ENCODE data around the gene FBXO2. TPM values are rescaled to one million over a fixed set of nuclear protein-coding genes. Genes with fewer than 3 reads are reported as not detected.

The FBXO2 gene
- total and polyA plus RNA-seq, 3 experiments from 2014 or later, result 1.8 to 4.6 (median 2.0) TPM

DNA sequence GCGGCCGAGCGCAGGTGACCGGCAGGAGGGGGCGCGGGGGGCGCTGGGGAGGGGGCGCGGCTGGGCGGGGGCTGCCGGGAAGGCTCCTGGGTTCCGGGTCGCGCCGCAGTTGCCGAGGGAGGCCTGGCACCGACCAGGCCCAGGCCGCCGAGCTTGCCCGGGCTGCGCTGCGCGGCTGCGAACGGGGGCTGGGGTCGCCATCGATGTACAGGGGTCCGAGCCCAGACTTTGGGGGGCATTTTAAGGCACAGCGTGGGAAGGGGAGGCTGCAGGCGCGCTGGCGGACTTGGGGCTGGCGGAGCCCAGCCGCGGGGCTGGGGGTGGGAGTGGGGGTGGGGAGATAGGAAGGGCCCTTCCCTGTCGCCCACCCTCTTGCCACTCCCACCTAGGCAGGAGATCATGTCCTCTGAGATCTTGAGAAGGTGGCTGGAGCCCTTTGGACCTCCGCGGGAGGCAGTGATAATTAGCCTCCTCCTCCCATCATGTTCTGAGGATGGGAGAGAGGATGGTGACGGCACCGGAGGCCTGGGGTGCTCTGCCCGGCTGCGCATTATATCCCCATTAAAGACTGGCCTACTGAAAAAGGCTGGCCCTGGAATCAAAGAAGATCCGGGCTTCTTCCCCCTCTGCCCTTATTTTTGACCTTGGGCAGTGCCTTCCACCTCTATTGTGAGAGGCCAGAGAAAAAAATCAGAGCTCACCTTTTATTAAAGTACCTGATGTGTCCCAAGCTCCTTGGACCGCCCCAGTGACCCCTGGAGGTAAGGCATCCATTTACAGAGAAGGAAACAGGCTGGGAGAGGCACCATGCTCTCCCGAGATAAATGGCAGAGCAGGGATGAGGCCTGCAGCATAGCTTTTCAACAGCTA is 945 bp upstream of the FBXO2 start:
- Histone ChIP-seq H3K9me3 (ENCODE audit: low read length) (no peaks in the 10 kb centered on the region), H3K36me3 (ENCODE audit: insufficient read depth, low read length) (peaks cover 11% of the 10 kb centered on the region), H3K4me3 (ENCODE audit: low read length) (peak overlapping the region; percentile 55), H3K27ac (ENCODE audit: low read depth, low read length) (peak overlapping the region; percentile 31), H3K4me1 (ENCODE audit: insufficient read depth, low read length) (peaks cover 23% of the 10 kb centered on the region), H3K27me3 (ENCODE audit: insufficient read depth, low read length, poor library complexity, severe bottlenecking) (no peaks in the 10 kb centered on the region)
- Mint-ChIP-seq H3K36me3 (peaks cover 0 to 24% (median 0%) of the 10 kb centered on the region in 3 donors), H3K27me3 (no peaks in the 10 kb centered on the region), H3K9me3 (no peaks in the 10 kb centered on the region), H3K4me3 (peak overlapping the region; percentile 66 to 90 (median 75)), H3K4me1 (peaks cover 19 to 43% (median 21%) of the 10 kb centered on the region in 3 donors), H3K27ac (peak overlapping the region in 2 of 8 donors; percentile 23 to 47)
- DNase-seq, result no peak
- POLR2A ChIA-PET, result interaction anchor here (0.5 to 2.3 kb wide), 4 partner anchors 9 to 75 kb away, joined by 3 to 10 read pairs (median 8); partner anchors contain the start of gene FBXO6
- CTCF ChIA-PET, result interaction anchor here (1.0 to 11.3 kb wide), 3 partner anchors 9 to 656 kb away, joined by 3 to 152 read pairs (median 21); partner anchors contain the start of gene FBXO6

DNA sequence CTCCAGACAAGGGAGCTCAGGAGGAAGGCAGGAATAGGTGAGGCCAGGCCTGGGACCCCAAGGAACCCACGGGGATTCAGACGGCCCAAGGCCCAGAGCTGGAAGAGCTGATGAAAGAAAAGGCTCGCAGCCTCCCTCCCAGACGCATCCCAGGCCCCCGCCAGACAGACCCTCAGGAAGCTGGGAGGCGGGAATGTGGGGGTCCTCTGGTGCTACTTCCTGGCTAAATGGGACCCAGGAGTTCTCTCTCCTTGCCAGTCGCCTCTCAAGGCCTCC is 430 bp downstream of the FBXO2 start:
- CTCF ChIA-PET, result interaction anchor here (1.0 to 11.3 kb wide), 4 partner anchors 8 to 616 kb away, joined by 3 to 152 read pairs (median 12); partner anchors contain the start of gene FBXO6
- H3K4me3 ChIP-seq (ENCODE audit: low read length), result no peak overlapping the region
- POLR2A ChIA-PET, result interaction anchor here (2.1 kb wide), 1 partner anchor 10 kb away, joined by 10 read pairs; the partner anchor contains the start of gene FBXO6
- no peak for DNase-seq
- H3K9me3 ChIP-seq (ENCODE audit: low read length), result no peaks in the 10 kb centered on the region
- Mint-ChIP-seq H3K4me3 (peak overlapping the region in 6 of 7 donors; percentile 41 to 77 (median 64)), H3K36me3 (peaks cover 0 to 15% (median 0%) of the 10 kb centered on the region in 3 donors), H3K4me1 (peaks cover 24 to 53% (median 31%) of the 10 kb centered on the region in 3 donors), H3K27me3 (no peaks in the 10 kb centered on the region), H3K27ac (peak overlapping the region in 2 of 8 donors; percentile 26 to 97), H3K9me3 (no peaks in the 10 kb centered on the region)
- no peaks in the 10 kb centered on the region for H3K27me3 ChIP-seq (ENCODE audit: insufficient read depth, low read length, poor library complexity, severe bottlenecking)
- no peak overlapping the region for H3K27ac ChIP-seq (ENCODE audit: low read depth, low read length)
- H3K4me1 ChIP-seq (ENCODE audit: insufficient read depth, low read length), result peaks cover 31% of the 10 kb centered on the region
- peaks cover 11% of the 10 kb centered on the region for H3K36me3 ChIP-seq (ENCODE audit: insufficient read depth, low read length)

- Mint-ChIP-seq H3K4me3 (peak overlapping the region; percentile 41 to 87 (median 68)), H3K27me3 (no peaks in the 10 kb centered on the region), H3K36me3 (peaks cover 0 to 12% (median 0%) of the 10 kb centered on the region in 3 donors), H3K9me3 (no peaks in the 10 kb centered on the region), H3K4me1 (peaks cover 24 to 55% (median 31%) of the 10 kb centered on the region in 3 donors), H3K27ac (peak overlapping the region in 5 of 8 donors; percentile 26 to 92 (median 58))
- peaks cover 31% of the 10 kb centered on the region for H3K4me1 ChIP-seq (ENCODE audit: insufficient read depth, low read length)
- no peaks in the 10 kb centered on the region for H3K9me3 ChIP-seq (ENCODE audit: low read length)
- CTCF ChIA-PET, result interaction anchor here (1.0 to 11.3 kb wide), 4 partner anchors 9 to 616 kb away, joined by 3 to 152 read pairs (median 12); partner anchors contain the start of gene FBXO6
- H3K27me3 ChIP-seq (ENCODE audit: insufficient read depth, low read length, poor library complexity, severe bottlenecking), result no peaks in the 10 kb centered on the region
- H3K27ac ChIP-seq (ENCODE audit: low read depth, low read length), result no peak overlapping the region
- peaks cover 11% of the 10 kb centered on the region for H3K36me3 ChIP-seq (ENCODE audit: insufficient read depth, low read length)
- H3K4me3 ChIP-seq (ENCODE audit: low read length), result no peak overlapping the region
- no peak for DNase-seq
- POLR2A ChIA-PET, result interaction anchor here (0.6 to 2.1 kb wide), 2 partner anchors 11 to 72 kb away, joined by 3 to 10 read pairs; partner anchors contain the start of gene FBXO6
These were observed 948 bp downstream of the FBXO2 start for GRCh38 chr1:11653101-11653860.

DNA sequence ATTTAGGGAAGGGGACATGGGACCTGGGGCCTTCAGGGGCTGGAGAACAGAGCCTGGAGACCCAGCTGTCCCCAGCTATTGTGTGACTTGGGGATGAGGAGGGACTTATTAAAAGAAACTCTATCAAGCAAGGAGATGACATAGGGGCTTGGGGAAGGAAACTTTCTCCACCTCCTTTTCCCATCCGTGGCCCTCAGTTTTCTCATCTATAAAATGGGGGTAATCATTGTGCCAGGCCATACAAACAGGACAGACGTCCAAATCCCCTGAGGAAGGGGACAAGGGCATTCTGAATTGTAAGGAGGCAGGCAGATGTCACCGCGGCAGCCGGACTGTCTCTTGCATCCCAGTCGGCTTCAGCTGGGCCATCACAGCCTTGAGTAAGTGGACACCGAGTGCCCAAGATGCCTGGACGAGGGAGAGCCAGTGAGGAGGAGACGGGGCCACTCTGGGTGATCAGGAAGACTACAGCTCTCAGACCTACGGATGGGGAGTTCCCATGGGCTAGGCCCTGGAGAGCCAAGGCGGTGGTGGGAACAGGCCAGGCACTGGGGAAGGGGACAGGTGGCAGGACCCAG is 1.9 kb downstream of the FBXO2 start:
- Histone ChIP-seq H3K27ac (ENCODE audit: low read depth, low read length) (no peak overlapping the region), H3K4me1 (ENCODE audit: insufficient read depth, low read length) (peaks cover 31% of the 10 kb centered on the region), H3K4me3 (ENCODE audit: low read length) (no peak overlapping the region), H3K9me3 (ENCODE audit: low read length) (no peaks in the 10 kb centered on the region), H3K27me3 (ENCODE audit: insufficient read depth, low read length, poor library complexity, severe bottlenecking) (no peaks in the 10 kb centered on the region), H3K36me3 (ENCODE audit: insufficient read depth, low read length) (peaks cover 2% of the 10 kb centered on the region)
- H3K4me3 Mint-ChIP-seq, result peak overlapping the region; percentile 39 to 87 (median 45)
- H3K27ac Mint-ChIP-seq, result peak overlapping the region in 4 of 8 donors; percentile 29 to 80 (median 66)
- H3K4me1 Mint-ChIP-seq, result peaks cover 24 to 55% (median 31%) of the 10 kb centered on the region in 3 donors
- ChIA-PET POLR2A (interaction anchor here (0.6 to 2.1 kb wide), 2 partner anchors 12 to 73 kb away, joined by 3 to 10 read pairs; partner anchors contain the start of gene FBXO6), CTCF (interaction anchor here (0.9 to 11.3 kb wide), 4 partner anchors 10 to 615 kb away, joined by 3 to 152 read pairs (median 34); partner anchors contain the start of gene FBXO6)
- H3K36me3 Mint-ChIP-seq, result peaks cover 0 to 6% (median 0%) of the 10 kb centered on the region in 3 donors
- H3K27me3 Mint-ChIP-seq, result no peaks in the 10 kb centered on the region
- no peaks in the 10 kb centered on the region for H3K9me3 Mint-ChIP-seq
- no peak for DNase-seq

DNA sequence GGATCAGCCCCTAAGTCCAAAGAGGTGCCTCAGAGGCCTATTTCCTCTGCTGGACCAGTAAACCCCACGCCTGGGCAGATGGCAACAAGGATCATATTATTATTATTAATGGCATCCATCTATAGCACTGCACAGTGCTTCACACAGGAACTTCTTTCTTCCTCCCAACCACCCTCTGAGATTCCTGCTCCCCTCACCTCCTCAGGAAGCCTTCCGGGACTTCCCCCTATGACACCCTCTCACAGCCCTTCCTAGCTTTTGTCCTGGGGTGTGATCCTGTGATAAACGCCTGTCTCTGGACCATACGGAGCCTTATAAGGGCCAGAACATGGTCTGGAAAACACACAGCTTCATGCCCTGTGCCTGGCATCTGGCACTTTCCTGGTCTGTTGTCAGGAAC is 3.2 kb downstream of the FBXO2 start:
- peaks cover 29% of the 10 kb centered on the region for H3K4me1 ChIP-seq (ENCODE audit: insufficient read depth, low read length)
- Mint-ChIP-seq H3K27me3 (no peaks in the 10 kb centered on the region), H3K4me1 (peaks cover 23 to 53% (median 30%) of the 10 kb centered on the region in 3 donors)

DNA sequence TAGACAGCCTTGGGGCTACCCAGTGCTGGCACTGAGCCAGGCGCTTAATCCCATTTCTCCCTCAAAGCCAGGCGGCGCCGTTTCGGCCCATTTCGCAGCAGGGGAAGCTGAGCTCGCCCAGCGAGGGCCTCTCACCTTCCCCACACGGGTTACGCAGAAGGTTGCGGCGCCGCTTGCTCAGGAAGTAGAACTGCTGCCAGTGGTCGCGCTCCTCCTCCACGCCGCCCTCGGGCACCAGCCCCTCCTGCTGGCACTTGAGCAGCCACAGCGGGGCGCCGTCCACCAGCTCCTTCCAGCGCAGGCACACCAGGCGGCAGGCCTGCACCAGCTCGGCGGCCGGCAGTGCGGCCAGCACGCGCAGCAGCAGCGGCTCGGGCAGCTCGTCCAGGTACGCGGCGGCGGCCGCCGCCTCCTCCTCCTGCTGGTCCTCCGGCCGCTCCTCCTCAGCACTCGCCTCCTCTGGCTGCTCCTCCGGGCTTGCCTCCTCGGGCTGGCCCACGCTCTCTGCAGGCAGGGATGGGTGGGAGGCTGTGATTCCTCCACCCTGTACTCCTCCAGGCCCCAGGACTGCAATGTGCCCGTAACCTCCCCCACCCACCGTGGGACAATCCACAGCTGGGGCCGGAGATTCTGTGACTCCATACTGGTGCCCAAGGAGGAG is 3.8 kb downstream of the FBXO2 start:
- Histone ChIP-seq H3K4me3 (ENCODE audit: low read length) (peak overlapping the region; percentile 33), H3K4me1 (ENCODE audit: insufficient read depth, low read length) (peaks cover 24% of the 10 kb centered on the region), H3K27me3 (ENCODE audit: insufficient read depth, low read length, poor library complexity, severe bottlenecking) (no peaks in the 10 kb centered on the region), H3K36me3 (ENCODE audit: insufficient read depth, low read length) (no peaks in the 10 kb centered on the region), H3K9me3 (ENCODE audit: low read length) (no peaks in the 10 kb centered on the region), H3K27ac (ENCODE audit: low read depth, low read length) (no peak overlapping the region)
- H3K36me3 Mint-ChIP-seq, result no peaks in the 10 kb centered on the region
- H3K27me3 Mint-ChIP-seq, result no peaks in the 10 kb centered on the region
- ChIA-PET CTCF (interaction anchor here (0.7 to 11.3 kb wide), 21 partner anchors 9 to 613 kb away, joined by 3 to 152 read pairs (median 4); partner anchors contain the start of genes AGTRAP, FBXO6 and MFN2), POLR2A (interaction anchor here (0.5 to 1.4 kb wide), 7 partner anchors 14 to 374 kb away, joined by 3 to 29 read pairs (median 5); partner anchors contain the start of genes AGTRAP and FBXO6)
- no peaks in the 10 kb centered on the region for H3K9me3 Mint-ChIP-seq
- DNase-seq, result peak; percentile 73 to 90 (median 78)
- H3K27ac Mint-ChIP-seq, result peak overlapping the region; percentile 42 to 97 (median 79)
- peak overlapping the region; percentile 40 to 91 (median 82) for H3K4me3 Mint-ChIP-seq
- peaks cover 18 to 48% (median 24%) of the 10 kb centered on the region in 3 donors for H3K4me1 Mint-ChIP-seq

More for the DNA sequence above, 3.2 kb downstream of the FBXO2 start:
- H3K36me3 Mint-ChIP-seq, result peaks cover 0 to 2% (median 0%) of the 10 kb centered on the region in 3 donors
- Histone ChIP-seq H3K36me3 (ENCODE audit: insufficient read depth, low read length) (no peaks in the 10 kb centered on the region), H3K4me3 (ENCODE audit: low read length) (peak overlapping the region; percentile 33), H3K27ac (ENCODE audit: low read depth, low read length) (no peak overlapping the region), H3K27me3 (ENCODE audit: insufficient read depth, low read length, poor library complexity, severe bottlenecking) (no peaks in the 10 kb centered on the region), H3K9me3 (ENCODE audit: low read length) (no peaks in the 10 kb centered on the region)
- ChIA-PET POLR2A (interaction anchor here (0.5 to 1.4 kb wide), 4 partner anchors 13 to 374 kb away, joined by 3 to 29 read pairs (median 9); partner anchors contain the start of genes AGTRAP and FBXO6), CTCF (interaction anchor here (0.7 to 11.3 kb wide), 17 partner anchors 9 to 614 kb away, joined by 3 to 152 read pairs (median 5); partner anchors contain the start of genes AGTRAP, FBXO6 and MFN2)
- H3K27ac Mint-ChIP-seq, result peak overlapping the region; percentile 42 to 96 (median 79)
- DNase-seq, result no peak
- H3K4me3 Mint-ChIP-seq, result peak overlapping the region; percentile 40 to 91 (median 82)
- no peaks in the 10 kb centered on the region for H3K9me3 Mint-ChIP-seq

Data from CD8-positive, alpha-beta memory T cell (primary cell).